Small intestine (tissue), 7 donors: ENCODE measurements around the gene SERPINB1. TPM values are rescaled to one million over a fixed set of nuclear protein-coding genes. Genes with fewer than 3 reads are reported as not detected.
A peak's percentile ranks its signal among the peaks of the same experiment; 100 is the strongest.
"Not testable (repeated sequence)": the region's sequence is repeated elsewhere in the genome, so short reads cannot be mapped to it uniquely, and the experiment has no call there.

Source experiments
- DNase-seq, 2 donors: peaks; one replicate each; pipeline versions ENCODE4 v3.0.0 to v3.0.0-alpha.2; 2013
- FAIRE-seq: peaks from 2 replicates; lab custom pipeline; 2012; peaks lifted over from hg19 to GRCh38; lab: Jason Lieb, UNC
- H3K27ac ChIP-seq, 3 donors: one replicate each; pipeline ENCODE4 v1.5.1; 2013; ENCODE audit warnings: low read length in 2 of 3, mild to moderate bottlenecking in 2 of 3, control low read depth in 1 of 3, inconsistent platforms in 1 of 3, low read depth in 1 of 3, moderate library complexity in 1 of 3
- H3K27me3 ChIP-seq, 3 donors: one replicate each; pipeline ENCODE4 v1.6.1; 2013; ENCODE audit warnings: low read length in 3 of 3, inconsistent platforms in 1 of 3; ENCODE audit not compliant: control insufficient read depth in 3 of 3, insufficient read depth in 3 of 3
- H3K36me3 ChIP-seq, 3 donors: one replicate each; pipeline ENCODE4 v1.6.1; 2013; ENCODE audit warnings: low read length in 3 of 3, inconsistent platforms in 1 of 3, low read depth in 1 of 3, mild to moderate bottlenecking in 1 of 3, moderate library complexity in 1 of 3; ENCODE audit not compliant: control insufficient read depth in 3 of 3, insufficient read depth in 2 of 3
- H3K4me1 ChIP-seq, 3 donors: one replicate each; pipeline ENCODE4 v1.6.1; 2013; ENCODE audit warnings: low read length in 2 of 3, inconsistent platforms in 1 of 3, low read depth in 1 of 3, mild to moderate bottlenecking in 1 of 3, moderate library complexity in 1 of 3; ENCODE audit not compliant: control insufficient read depth in 3 of 3, insufficient read depth in 2 of 3
- H3K4me3 ChIP-seq, 3 donors: one replicate each; pipeline ENCODE4 v1.5.1; 2013; ENCODE audit warnings: low read length in 3 of 3, control low read depth in 1 of 3, inconsistent platforms in 1 of 3, low read depth in 1 of 3, mild to moderate bottlenecking in 1 of 3, moderate library complexity in 1 of 3
- H3K9me3 ChIP-seq, 2 donors: one replicate each; pipeline ENCODE4 v1.6.1; 2013; ENCODE audit warnings: low read depth in 1 of 2, low read length in 1 of 2; ENCODE audit not compliant: control insufficient read depth in 2 of 2, insufficient read depth in 1 of 2
- WGBS, 3 donors: extraction: QIAGEN DNeasy Blood & Tissue Kit; methylation state at CpG; one replicate each; pipeline ENCODE4 v1.1.7; 2013; 5-methylcytosine and 5-hydroxymethylcytosine counted together
- polyA plus RNA-seq, 4 donors: library from polyadenylated mRNA; stranded (reverse) in 3 of 4; unstranded in 1 of 4; fragments of 200-250 nt in 3 of 4; fragments of 120-200 nt in 1 of 4; gene quantifications; one replicate each; pipeline versions ENCODE4 v1.2.1 to v1.2.3, GENCODE V29; 2013
- donor health status: healthy with polysubstance abuse.
- donor health status: control.
- donor health status: control.
- donor health status: Bipolar disorder and iron deficiency.
- donor health status: healthy.

SERPINB1 gene
- polyA plus RNA-seq, 4 donors = 116 to 226 (median 161) TPM

- H3K4me3 ChIP-seq, H3K27me3 ChIP-seq, H3K27ac ChIP-seq, DNase-seq, H3K9me3 ChIP-seq, H3K36me3 ChIP-seq, FAIRE-seq: not testable (repeated sequence)
- WGBS, 3 donors = 52 to 84% (median 71%) methylated on average over 2 of the region's 2 CpGs
- peaks cover 5 to 24% (median 5%) of the 10 kb centered on the region in 3 donors for H3K4me1 ChIP-seq
Observed at GRCh38 chr6:2880156-2880555, 38.5 kb upstream of the SERPINB1 start.

GRCh38 chr6:2877960-2878359 lies 36.3 kb upstream of the SERPINB1 start:
- Histone ChIP-seq H3K9me3 (no peaks in the 10 kb centered on the region), H3K27ac (peak overlapping the region in 1 of 3 donors; percentile 5), H3K27me3 (peaks cover 0 to 2% (median 0%) of the 10 kb centered on the region in 3 donors), H3K4me3 (no peak overlapping the region), H3K36me3 (no peaks in the 10 kb centered on the region), H3K4me1 (peaks cover 5 to 26% (median 5%) of the 10 kb centered on the region in 3 donors)
- DNase-seq (no peak), FAIRE-seq (no peak)
- 50 to 94% (median 86%) methylated on average over 2 of the region's 2 CpGs for WGBS, 3 donors

GRCh38 chr6:2877057-2877882 lies 35.6 kb upstream of the SERPINB1 start:
- H3K4me1 ChIP-seq = peaks cover 5 to 26% (median 5%) of the 10 kb centered on the region in 3 donors
- no peaks in the 10 kb centered on the region for H3K36me3 ChIP-seq
- DNase-seq (peak in 1 of 2 donors; percentile 53), FAIRE-seq (no peak)
- peaks cover 0 to 2% (median 0%) of the 10 kb centered on the region in 3 donors for H3K27me3 ChIP-seq
- H3K9me3 ChIP-seq = no peaks in the 10 kb centered on the region
- peak overlapping the region in 2 of 3 donors; percentile 74 to 80 for H3K27ac ChIP-seq
- 68 to 79% (median 76%) methylated on average over 13 of the region's 13 CpGs for WGBS, 3 donors
- H3K4me3 ChIP-seq = no peak overlapping the region

GRCh38 chr6:2876210-2877056 lies 34.8 kb upstream of the SERPINB1 start:
- FAIRE-seq = no peak

GRCh38 chr6:2875359-2876191 lies 33.9 kb upstream of the SERPINB1 start:
- DNase-seq = peak; percentile 56 to 67
- Histone ChIP-seq H3K9me3 (no peaks in the 10 kb centered on the region), H3K4me3 (peak overlapping the region; percentile 49 to 58 (median 54)), H3K27me3 (peaks cover 0 to 2% (median 0%) of the 10 kb centered on the region in 3 donors), H3K27ac (peak overlapping the region; percentile 35 to 88 (median 74)), H3K4me1 (peaks cover 5 to 26% (median 5%) of the 10 kb centered on the region in 3 donors), H3K36me3 (no peaks in the 10 kb centered on the region)
- no peak for FAIRE-seq
- 1 to 2% (median 1%) methylated on average over 58 to 73 of the region's 73 CpGs for WGBS, 3 donors

More at GRCh38 chr6:2876210-2877056, 34.8 kb upstream of the SERPINB1 start:
- H3K4me1 ChIP-seq = peaks cover 5 to 26% (median 5%) of the 10 kb centered on the region in 3 donors
- no peaks in the 10 kb centered on the region for H3K36me3 ChIP-seq
- H3K9me3 ChIP-seq = no peaks in the 10 kb centered on the region
- 12 to 14% (median 13%) methylated on average over 23 to 25 of the region's 25 CpGs for WGBS, 3 donors
- H3K27ac ChIP-seq = peak overlapping the region; percentile 72 to 80 (median 74)
- H3K4me3 ChIP-seq = peak overlapping the region; percentile 22 to 54 (median 49)
- peak; percentile 86 to 87 for DNase-seq
- H3K27me3 ChIP-seq = peaks cover 0 to 2% (median 0%) of the 10 kb centered on the region in 3 donors

GRCh38 chr6:2873643-2874042 lies 32.0 kb upstream of the SERPINB1 start:
- H3K36me3 ChIP-seq = no peaks in the 10 kb centered on the region
- H3K27ac ChIP-seq = no peak overlapping the region
- 97 to 98% (median 98%) methylated on average over 8 of the region's 8 CpGs for WGBS, 3 donors
- peaks cover 0 to 2% (median 0%) of the 10 kb centered on the region in 3 donors for H3K27me3 ChIP-seq
- FAIRE-seq (no peak), DNase-seq (no peak)
- H3K4me1 ChIP-seq = peaks cover 5 to 26% (median 5%) of the 10 kb centered on the region in 3 donors
- H3K9me3 ChIP-seq = peaks cover 0 to 3% of the 10 kb centered on the region in 2 donors
- no peak overlapping the region for H3K4me3 ChIP-seq

- peaks cover 0 to 3% of the 10 kb centered on the region in 2 donors for H3K9me3 ChIP-seq
- DNase-seq = no peak
- FAIRE-seq = no peak
- H3K27ac ChIP-seq = no peak overlapping the region
- no peak overlapping the region for H3K4me3 ChIP-seq
- peaks cover 0 to 2% (median 0%) of the 10 kb centered on the region in 3 donors for H3K27me3 ChIP-seq
- 77 to 80% (median 80%) methylated on average over 7 of the region's 7 CpGs for WGBS, 3 donors
- H3K4me1 ChIP-seq = peaks cover 5 to 24% (median 5%) of the 10 kb centered on the region in 3 donors
- H3K36me3 ChIP-seq = no peaks in the 10 kb centered on the region
Observed at GRCh38 chr6:2872423-2873358, 31.0 kb upstream of the SERPINB1 start.
